ENCODE results near the gene FAXDC2. TPM values are rescaled to one million over a fixed set of nuclear protein-coding genes. Genes with fewer than 3 reads are reported as not detected.

Gene FAXDC2
- total and polyA plus RNA-seq, 9 of the 15 experiments (the other 6 are each of a cell fraction or from before 2014, with no cell fraction given) = 2.4 to 30.0 (median 9.9) TPM

GRCh38 chr5:154806176-154806575 lies 44.2 kb downstream of the FAXDC2 start (continued):
- TF ChIP-seq, protein P1, sequence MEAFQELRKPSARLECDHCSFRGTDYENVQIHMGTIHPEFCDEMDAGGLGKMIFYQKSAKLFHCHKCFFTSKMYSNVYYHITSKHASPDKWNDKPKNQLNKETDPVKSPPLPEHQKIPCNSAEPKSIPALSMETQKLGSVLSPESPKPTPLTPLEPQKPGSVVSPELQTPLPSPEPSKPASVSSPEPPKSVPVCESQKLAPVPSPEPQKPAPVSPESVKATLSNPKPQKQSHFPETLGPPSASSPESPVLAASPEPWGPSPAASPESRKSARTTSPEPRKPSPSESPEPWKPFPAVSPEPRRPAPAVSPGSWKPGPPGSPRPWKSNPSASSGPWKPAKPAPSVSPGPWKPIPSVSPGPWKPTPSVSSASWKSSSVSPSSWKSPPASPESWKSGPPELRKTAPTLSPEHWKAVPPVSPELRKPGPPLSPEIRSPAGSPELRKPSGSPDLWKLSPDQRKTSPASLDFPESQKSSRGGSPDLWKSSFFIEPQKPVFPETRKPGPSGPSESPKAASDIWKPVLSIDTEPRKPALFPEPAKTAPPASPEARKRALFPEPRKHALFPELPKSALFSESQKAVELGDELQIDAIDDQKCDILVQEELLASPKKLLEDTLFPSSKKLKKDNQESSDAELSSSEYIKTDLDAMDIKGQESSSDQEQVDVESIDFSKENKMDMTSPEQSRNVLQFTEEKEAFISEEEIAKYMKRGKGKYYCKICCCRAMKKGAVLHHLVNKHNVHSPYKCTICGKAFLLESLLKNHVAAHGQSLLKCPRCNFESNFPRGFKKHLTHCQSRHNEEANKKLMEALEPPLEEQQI (IDR thresholded peaks at IDR 0.05) = no peak
- TF ChIP-seq EGR1 (conservative IDR thresholded peaks at IDR 0.05) (no peak), BCOR (IDR thresholded peaks at IDR 0.05) (no peak), FOXA3 (CRISPR knock-in tag; conservative IDR thresholded peaks at IDR 0.05 in 1 of 2, IDR thresholded peaks at IDR 0.05 in 1 of 2) (no peak), RB1 (IDR thresholded peaks at IDR 0.05; ENCODE audit: low read depth) (no peak), ZNF717 (CRISPR knock-in tag; IDR thresholded peaks at IDR 0.05) (no peak), NFE2 (IDR thresholded peaks at IDR 0.05; ENCODE audit: low read depth) (no peak), ZNF764 (CRISPR knock-in tag; IDR thresholded peaks at IDR 0.05; ENCODE audit: low read depth) (no peak), ZFP36 (IDR thresholded peaks at IDR 0.05; ENCODE audit: low read depth, low read length, partially characterized antibody) (no peak), RBFOX2 (IDR thresholded peaks at IDR 0.05; ENCODE audit: low read depth, low read length) (no peak)
- TF ChIP-seq, protein P2, sequence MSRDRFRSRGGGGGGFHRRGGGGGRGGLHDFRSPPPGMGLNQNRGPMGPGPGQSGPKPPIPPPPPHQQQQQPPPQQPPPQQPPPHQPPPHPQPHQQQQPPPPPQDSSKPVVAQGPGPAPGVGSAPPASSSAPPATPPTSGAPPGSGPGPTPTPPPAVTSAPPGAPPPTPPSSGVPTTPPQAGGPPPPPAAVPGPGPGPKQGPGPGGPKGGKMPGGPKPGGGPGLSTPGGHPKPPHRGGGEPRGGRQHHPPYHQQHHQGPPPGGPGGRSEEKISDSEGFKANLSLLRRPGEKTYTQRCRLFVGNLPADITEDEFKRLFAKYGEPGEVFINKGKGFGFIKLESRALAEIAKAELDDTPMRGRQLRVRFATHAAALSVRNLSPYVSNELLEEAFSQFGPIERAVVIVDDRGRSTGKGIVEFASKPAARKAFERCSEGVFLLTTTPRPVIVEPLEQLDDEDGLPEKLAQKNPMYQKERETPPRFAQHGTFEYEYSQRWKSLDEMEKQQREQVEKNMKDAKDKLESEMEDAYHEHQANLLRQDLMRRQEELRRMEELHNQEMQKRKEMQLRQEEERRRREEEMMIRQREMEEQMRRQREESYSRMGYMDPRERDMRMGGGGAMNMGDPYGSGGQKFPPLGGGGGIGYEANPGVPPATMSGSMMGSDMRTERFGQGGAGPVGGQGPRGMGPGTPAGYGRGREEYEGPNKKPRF (IDR thresholded peaks at IDR 0.05; ENCODE audit: low read depth, low read length) = no peak
- TF ChIP-seq, protein P3, sequence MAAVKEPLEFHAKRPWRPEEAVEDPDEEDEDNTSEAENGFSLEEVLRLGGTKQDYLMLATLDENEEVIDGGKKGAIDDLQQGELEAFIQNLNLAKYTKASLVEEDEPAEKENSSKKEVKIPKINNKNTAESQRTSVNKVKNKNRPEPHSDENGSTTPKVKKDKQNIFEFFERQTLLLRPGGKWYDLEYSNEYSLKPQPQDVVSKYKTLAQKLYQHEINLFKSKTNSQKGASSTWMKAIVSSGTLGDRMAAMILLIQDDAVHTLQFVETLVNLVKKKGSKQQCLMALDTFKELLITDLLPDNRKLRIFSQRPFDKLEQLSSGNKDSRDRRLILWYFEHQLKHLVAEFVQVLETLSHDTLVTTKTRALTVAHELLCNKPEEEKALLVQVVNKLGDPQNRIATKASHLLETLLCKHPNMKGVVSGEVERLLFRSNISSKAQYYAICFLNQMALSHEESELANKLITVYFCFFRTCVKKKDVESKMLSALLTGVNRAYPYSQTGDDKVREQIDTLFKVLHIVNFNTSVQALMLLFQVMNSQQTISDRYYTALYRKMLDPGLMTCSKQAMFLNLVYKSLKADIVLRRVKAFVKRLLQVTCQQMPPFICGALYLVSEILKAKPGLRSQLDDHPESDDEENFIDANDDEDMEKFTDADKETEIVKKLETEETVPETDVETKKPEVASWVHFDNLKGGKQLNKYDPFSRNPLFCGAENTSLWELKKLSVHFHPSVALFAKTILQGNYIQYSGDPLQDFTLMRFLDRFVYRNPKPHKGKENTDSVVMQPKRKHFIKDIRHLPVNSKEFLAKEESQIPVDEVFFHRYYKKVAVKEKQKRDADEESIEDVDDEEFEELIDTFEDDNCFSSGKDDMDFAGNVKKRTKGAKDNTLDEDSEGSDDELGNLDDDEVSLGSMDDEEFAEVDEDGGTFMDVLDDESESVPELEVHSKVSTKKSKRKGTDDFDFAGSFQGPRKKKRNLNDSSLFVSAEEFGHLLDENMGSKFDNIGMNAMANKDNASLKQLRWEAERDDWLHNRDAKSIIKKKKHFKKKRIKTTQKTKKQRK (IDR thresholded peaks at IDR 0.05; ENCODE audit: borderline replicate concordance, low read depth, low read length) = no peak

All from K562 (cell line).